Measurements from ENCODE around the gene IGFBP5.

The IGFBP5 gene

GRCh38 chr2:216717907-216718615, 22.7 kb upstream of the IGFBP5 start:
- TF ChIP-seq CTCF (IDR thresholded peaks at IDR 0.05; ENCODE audit: insufficient read depth, low read length, missing control alignments), result no peak
- POLR2A ChIA-PET, result no interaction called here
- CTCF ChIA-PET, result interaction anchor here (1.3 to 1.5 kb wide), 2 partner anchors 20 to 448 kb away, joined by 3 to 4 read pairs; no protein-coding TSS in a partner anchor
- no peak for DNase-seq (ENCODE audit: low read depth, low spot score)
- no peak overlapping the region for H3K4me3 ChIP-seq (ENCODE audit: low read depth, low read length)

- TF ChIP-seq CTCF (IDR thresholded peaks at IDR 0.05; ENCODE audit: insufficient read depth, low read length, missing control alignments), result no peak
- ChIA-PET CTCF (no interaction called here), POLR2A (no interaction called here)
- no peak overlapping the region for H3K4me3 ChIP-seq (ENCODE audit: low read depth, low read length)
- no peak for DNase-seq (ENCODE audit: low read depth, low spot score)
Observed at GRCh38 chr2:216717491-216717901, 22.1 kb upstream of the IGFBP5 start.

GRCh38 chr2:216716109-216716508, 20.8 kb upstream of the IGFBP5 start:
- DNase-seq (ENCODE audit: low read depth, low spot score), result no peak
- TF ChIP-seq CTCF (IDR thresholded peaks at IDR 0.05; ENCODE audit: insufficient read depth, low read length, missing control alignments), result no peak
- CTCF ChIA-PET, result interaction anchor here (1.0 to 1.4 kb wide), 3 partner anchors 16 to 38 kb away, joined by 3 to 7 read pairs (median 4); no protein-coding TSS in a partner anchor
- no peak overlapping the region for H3K4me3 ChIP-seq (ENCODE audit: low read depth, low read length)
- POLR2A ChIA-PET, result no interaction called here

GRCh38 chr2:216715402-216715974, 20.1 kb upstream of the IGFBP5 start:
- DNase-seq (ENCODE audit: low read depth, low spot score), result no peak
- ChIA-PET CTCF (interaction anchor here (1.0 to 1.4 kb wide), 2 partner anchors 16 to 17 kb away, joined by 4 to 7 read pairs; no protein-coding TSS in a partner anchor), POLR2A (no interaction called here)
- H3K4me3 ChIP-seq (ENCODE audit: low read depth, low read length), result no peak overlapping the region
- no peak for TF ChIP-seq CTCF (IDR thresholded peaks at IDR 0.05; ENCODE audit: insufficient read depth, low read length, missing control alignments)

- ChIA-PET CTCF (interaction anchor here (1.1 kb wide), 1 partner anchor 11 kb away, joined by 3 read pairs; no protein-coding TSS in a partner anchor), POLR2A (no interaction called here)
- DNase-seq (ENCODE audit: low read depth, low spot score), result no peak
- no peak overlapping the region for H3K4me3 ChIP-seq (ENCODE audit: low read depth, low read length)
- no peak for TF ChIP-seq CTCF (IDR thresholded peaks at IDR 0.05; ENCODE audit: insufficient read depth, low read length, missing control alignments)
Observed at GRCh38 chr2:216714376-216714775, 19.0 kb upstream of the IGFBP5 start.

GRCh38 chr2:216713691-216714336, 18.5 kb upstream of the IGFBP5 start:
- ChIA-PET POLR2A (no interaction called here), CTCF (interaction anchor here (0.7 to 1.1 kb wide), 3 partner anchors 11 to 17 kb away, joined by 3 to 4 read pairs (median 3); no protein-coding TSS in a partner anchor)
- H3K4me3 ChIP-seq (ENCODE audit: low read depth, low read length), result no peak overlapping the region
- TF ChIP-seq CTCF (IDR thresholded peaks at IDR 0.05; ENCODE audit: insufficient read depth, low read length, missing control alignments), result no peak
- peak; percentile 89 for DNase-seq (ENCODE audit: low read depth, low spot score)
